PC-3 (cell line): ENCODE data around the gene VEGFA. TPM values are rescaled to one million over a fixed set of nuclear protein-coding genes. Genes with fewer than 3 reads are reported as not detected.

ENCODE experiments used
- ATAC-seq: fragments of 200-7000 bp; cut with Tn5 transposase; 2 replicates; pipeline ENCODE4 v1.9.1; 2020; ENCODE audit warnings: mild to moderate bottlenecking, moderate library complexity
- Bru-seq: library from RNA; stranded (reverse); fragments of 400-500 nt; gene quantifications from one replicate; lab custom pipeline; 2021; lab: Mats Ljungman, UMichigan
- BruChase-seq, 2 experiments: library from RNA; stranded (reverse); fragments of 400-500 nt; gene quantifications; one replicate each; lab custom pipeline; 2021; lab: Mats Ljungman, UMichigan
- BruUV-seq: library from RNA; stranded (reverse); fragments of 400-500 nt; replicated peaks from 2 replicates; lab custom pipeline; 2021; lab: Mats Ljungman, UMichigan
- CTCF ChIA-PET: fragments of 300-600 bp; sonication (Branson Sonifier 250); formaldehyde crosslinking; loops from one replicate; lab custom pipeline; 2022; ENCODE audit warnings: antibody characterized with exemption; lab: Charles Lee
- POLR2A ChIA-PET: fragments of 300-600 bp; sonication (Branson Sonifier 250); formaldehyde crosslinking; loops from one replicate; lab custom pipeline; 2022; ENCODE audit warnings: antibody characterized with exemption; ENCODE audit not compliant: unreplicated experiment; lab: Charles Lee
- DNase-seq: peaks from one replicate; pipeline ENCODE4 v3.0.0-alpha.2; 2015
- H2AFZ ChIP-seq: fragments of 300-600 bp; sonication (generic); 2 replicates; pipeline ENCODE4 v1.6.0; 2016; ENCODE audit warnings: antibody characterized with exemption, low read length
- H3F3A ChIP-seq: fragments of 300-600 bp; sonication (generic); one replicate; pipeline ENCODE4 v1.6.0; 2017; ENCODE audit warnings: antibody characterized with exemption, low read length, control low read depth, mild to moderate bottlenecking; ENCODE audit not compliant: unreplicated experiment
- H3K27ac ChIP-seq: fragments of 300-600 bp; sonication (generic); 2 replicates; pipeline ENCODE4 v1.5.1; 2016; ENCODE audit warnings: mild to moderate bottlenecking, low read length
- H3K27me3 ChIP-seq: fragments of 300-600 bp; sonication (generic); 2 replicates; pipeline ENCODE4 v1.6.1; 2016; ENCODE audit warnings: low read length, mixed read lengths
- H3K36me3 ChIP-seq: fragments of 300-600 bp; sonication (generic); 2 replicates; pipeline ENCODE4 v1.6.1; 2016; ENCODE audit warnings: low read depth, mixed run types, low read length, mixed read lengths
- H3K4me1 ChIP-seq: fragments of 300-600 bp; sonication (generic); 2 replicates; pipeline ENCODE4 v1.5.1; 2016; ENCODE audit warnings: low read length; ENCODE audit not compliant: insufficient read depth
- H3K4me2 ChIP-seq: fragments of 300-600 bp; sonication (generic); 2 replicates; pipeline ENCODE4 v1.6.0; 2016; ENCODE audit warnings: low read length
- H3K4me3 ChIP-seq: fragments of 300-600 bp; sonication (generic); 2 replicates; pipeline ENCODE4 v1.5.1; 2016; ENCODE audit warnings: mild to moderate bottlenecking, low read length, mixed read lengths
- H3K79me2 ChIP-seq: fragments of 300-600 bp; sonication (generic); 2 replicates; pipeline ENCODE4 v1.6.1; 2017; ENCODE audit warnings: low read length, mixed read lengths
- H3K9ac ChIP-seq: fragments of 300-600 bp; sonication (generic); 2 replicates; pipeline ENCODE4 v1.6.0; 2016; ENCODE audit warnings: mild to moderate bottlenecking, low read length
- H3K9me2 ChIP-seq: fragments of 300-600 bp; sonication (generic); replicated peaks from 2 replicates; pipeline ENCODE4 v1.6.1; 2016; ENCODE audit warnings: mixed run types, low read length, mixed read lengths
- H3K9me3 ChIP-seq: fragments of 300-600 bp; sonication (generic); 2 replicates; pipeline ENCODE4 v1.6.1; 2016; ENCODE audit warnings: low read length, mixed read lengths
- H4K20me1 ChIP-seq: fragments of 300-600 bp; sonication (generic); 2 replicates; pipeline ENCODE4 v1.6.1; 2016; ENCODE audit warnings: low read length, mixed read lengths
- CTCF ChIP-seq: fragments of 300-600 bp; sonication (generic); conservative IDR thresholded peaks from 2 replicates; pipeline ENCODE4 v1.5.1; 2017; ENCODE audit warnings: antibody characterized with exemption, low read depth, mild to moderate bottlenecking, low read length
- EZH2 ChIP-seq: fragments of 300-600 bp; sonication (generic); IDR thresholded peaks from one replicate; pipeline ENCODE4 v1.6.1; 2017; ENCODE audit warnings: antibody characterized with exemption, mild to moderate bottlenecking, low read length; ENCODE audit not compliant: unreplicated experiment
- EZH2phosphoT487 ChIP-seq: fragments of 300-600 bp; sonication (generic); IDR thresholded peaks from 2 replicates; pipeline ENCODE4 v1.6.1; 2018; ENCODE audit warnings: mild to moderate bottlenecking, antibody characterized with exemption, low read length, borderline replicate concordance
- intact Hi-C: fragments of 100-400 bp; cut with micrococcal nuclease; formaldehyde crosslinking; loops from 2 replicates; pipeline ENCODE4 v1.9.0; 2023
- long read RNA-seq: library from polyadenylated mRNA; unstranded; transcript quantifications from one replicate; pipeline ENCODE4 v2.0.0, GENCODE V29; 2021; ENCODE audit not compliant: unreplicated experiment
- total RNA-seq: library from RNA; depleted of rRNA; stranded (reverse); fragments of >200 nt; gene quantifications from 2 replicates; pipeline ENCODE4 v1.2.3, GENCODE V29; 2014; rRNA removed

VEGFA gene
- total RNA-seq (146 and 190 TPM in 2 replicates), Bru-seq, nascent RNA (percentile 92 among the genes with signal in this experiment), BruChase-seq, experiment 1, labeled RNA remaining after a 6-hour chase (percentile 95 among the genes with signal in this experiment), BruChase-seq, experiment 2, labeled RNA remaining after a 2-hour chase (percentile 97 among the genes with signal in this experiment)
- long read RNA-seq, transcript VEGFA-231 (8 exons, 1,188 nt) = minor isoform, 35 of 499 reads
- long read RNA-seq, transcript VEGFA-205 (7 exons, 3,535 nt) = minor isoform, 94 of 499 reads
- long read RNA-seq, transcript VEGFA-227 (6 exons, 984 nt) = major isoform, 250 of 499 reads
- long read RNA-seq, transcript VEGFA-215 (3 exons, 2,746 nt) = minor isoform, 8 of 499 reads
- long read RNA-seq, partial matches to known transcripts = 20 of 499 reads
- long read RNA-seq, other reads (novel, unspliced or antisense) = 73 of 499 reads

- CTCF ChIA-PET = interaction anchor here (0.6 to 1.9 kb wide), 9 partner anchors 45 to 309 kb away, joined by 3 to 23 read pairs (median 5); no protein-coding TSS in a partner anchor
These were observed at the start of gene VEGFA for GRCh38 chr6:43769526-43770371. VEGFA (plus strand) TSS chr6:43770211.

DNA sequence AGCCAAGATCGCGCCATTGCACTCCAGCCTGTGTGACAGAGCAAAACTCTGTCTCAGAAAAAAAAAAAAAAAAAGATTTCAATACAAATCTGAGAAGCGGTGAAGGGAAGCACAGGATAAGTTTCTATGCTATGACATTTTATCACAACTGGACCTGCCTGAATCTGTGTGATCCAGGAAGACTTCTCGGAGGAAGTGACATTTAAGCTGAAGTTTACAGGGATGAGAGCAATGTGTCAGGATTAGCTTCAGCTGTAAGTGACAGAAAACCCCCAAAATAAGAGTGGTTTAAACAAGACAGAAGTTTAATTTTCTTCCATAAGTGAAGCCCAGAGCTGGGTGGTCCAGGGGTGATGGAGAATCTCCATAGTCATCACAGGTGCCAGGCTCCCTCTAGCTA, 49.0 kb upstream of the VEGFA start:
- BruUV-seq = no TSS peak
- Histone ChIP-seq H3K4me2 (no peak overlapping the region), H3K27ac (no peak overlapping the region), H3K9me2 (no peaks in the 10 kb centered on the region), H2AFZ (no peak overlapping the region), H3F3A (no peaks in the 10 kb centered on the region), H3K9me3 (no peaks in the 10 kb centered on the region), H3K9ac (no peak overlapping the region), H3K4me1 (peaks cover 24% of the 10 kb centered on the region), H3K27me3 (no peaks in the 10 kb centered on the region), H3K36me3 (no peaks in the 10 kb centered on the region), H3K4me3 (no peak overlapping the region), H3K79me2 (no peaks in the 10 kb centered on the region), H4K20me1 (no peaks in the 10 kb centered on the region)
- POLR2A ChIA-PET = no interaction called here
- CTCF ChIA-PET = no interaction called here
- intact Hi-C loops = loop anchor here (10.0 kb wide), 2 partner anchors 54 to 56 kb away; partner anchors contain the start of gene VEGFA
- DNase-seq = no peak
- no peak for ATAC-seq
- no peak for TF ChIP-seq CTCF
- TF ChIP-seq EZH2 = no peak
- TF ChIP-seq EZH2phosphoT487 = no peak

More at GRCh38 chr6:43769526-43770371, at the start of gene VEGFA:
- Histone ChIP-seq H3K27me3 (no peaks in the 10 kb centered on the region), H3K9me3 (no peaks in the 10 kb centered on the region), H3K9me2 (no peaks in the 10 kb centered on the region), H2AFZ (peak within 1 kb of the TSS; percentile 80), H3K9ac (peak within 1 kb of the TSS; percentile 97), H3F3A (no peaks in the 10 kb centered on the region), H3K4me1 (peaks cover 17% of the 10 kb centered on the region), H3K27ac (peak within 1 kb of the TSS; percentile 56), H4K20me1 (peaks cover 28% of the 10 kb centered on the region), H3K4me2 (peak within 1 kb of the TSS; percentile 98), H3K79me2 (peaks cover 48% of the 10 kb centered on the region), H3K36me3 (peaks cover 22% of the 10 kb centered on the region), H3K4me3 (peak within 1 kb of the TSS; percentile 98)
- peak; percentile 98 for TF ChIP-seq CTCF
- no peak for TF ChIP-seq EZH2
- POLR2A ChIA-PET = interaction anchor here (0.6 to 1.0 kb wide), 9 partner anchors 10 to 287 kb away, joined by 3 to 14 read pairs (median 6); partner anchors contain the start of gene GTPBP2
- intact Hi-C loops = loop anchor here (1.0 to 10.0 kb wide), 6 partner anchors 27 to 310 kb away; no protein-coding TSS in a partner anchor
- ATAC-seq (peak; percentile 60), DNase-seq (peak; percentile 87)
- TSS peak; percentile 49 for BruUV-seq
